HPDE6-E6E7 (cell line): ENCODE measurements around the gene GET3.

Experiments
- DNase-seq: peaks from one replicate; pipeline ENCODE4 v3.0.0; 2011; ENCODE audit warnings: missing footprints; ENCODE audit errors: extremely low spot score

The GET3 gene

DNA sequence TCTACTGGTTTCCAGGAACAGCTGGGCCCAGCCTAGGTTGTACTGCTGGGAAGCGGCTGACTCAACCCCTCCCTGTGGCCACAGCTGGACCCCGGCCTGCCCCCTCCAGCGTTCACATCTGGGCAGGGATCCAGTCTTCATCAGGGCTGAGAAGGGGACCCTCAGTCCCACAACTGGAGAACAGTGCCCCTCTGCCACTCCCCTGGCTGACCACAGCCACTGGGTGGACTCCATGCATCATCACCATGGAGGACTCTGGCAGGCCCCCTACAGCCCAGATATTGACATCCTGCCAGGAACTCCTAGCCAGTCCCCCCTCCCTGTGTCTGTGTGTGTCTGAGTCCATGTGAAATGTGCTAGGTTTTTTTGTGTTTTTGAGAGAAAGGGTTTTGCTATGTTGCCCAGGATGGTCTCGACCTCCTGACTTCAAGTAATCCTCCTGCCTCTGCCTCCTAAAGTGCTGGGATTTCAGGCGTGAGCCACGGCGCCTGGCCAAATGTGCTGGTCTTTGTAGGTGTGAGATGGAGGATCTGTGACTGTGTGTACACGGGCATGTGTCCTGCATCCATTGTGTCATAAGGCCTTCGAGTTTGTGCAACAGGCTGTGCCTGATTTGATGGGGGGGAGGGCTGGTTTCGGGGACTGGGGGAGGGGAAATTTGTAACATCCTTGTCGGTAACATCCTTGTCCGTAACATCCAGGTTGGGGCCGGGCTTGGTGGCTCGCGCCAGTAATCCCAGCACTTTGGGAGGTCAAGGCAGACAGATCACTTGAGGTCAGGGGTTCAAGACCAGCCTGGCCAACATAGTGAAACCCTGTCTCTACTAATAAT, 42.1 kb downstream of the GET3 start:
- DNase-seq = no peak

DNA sequence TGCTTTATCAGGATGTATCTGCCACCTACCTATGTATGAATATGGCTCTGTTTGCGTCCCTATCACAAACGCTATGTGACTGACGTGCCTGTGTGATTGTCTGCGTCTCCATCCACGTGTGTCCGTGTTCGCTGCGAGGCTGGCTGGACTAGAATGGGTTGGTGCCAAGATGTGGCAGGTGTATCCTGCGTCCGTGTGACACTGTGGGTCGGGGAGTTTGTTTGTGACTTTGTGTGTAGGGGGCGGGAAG, 44.8 kb downstream of the GET3 start:
- DNase-seq = no peak

DNA sequence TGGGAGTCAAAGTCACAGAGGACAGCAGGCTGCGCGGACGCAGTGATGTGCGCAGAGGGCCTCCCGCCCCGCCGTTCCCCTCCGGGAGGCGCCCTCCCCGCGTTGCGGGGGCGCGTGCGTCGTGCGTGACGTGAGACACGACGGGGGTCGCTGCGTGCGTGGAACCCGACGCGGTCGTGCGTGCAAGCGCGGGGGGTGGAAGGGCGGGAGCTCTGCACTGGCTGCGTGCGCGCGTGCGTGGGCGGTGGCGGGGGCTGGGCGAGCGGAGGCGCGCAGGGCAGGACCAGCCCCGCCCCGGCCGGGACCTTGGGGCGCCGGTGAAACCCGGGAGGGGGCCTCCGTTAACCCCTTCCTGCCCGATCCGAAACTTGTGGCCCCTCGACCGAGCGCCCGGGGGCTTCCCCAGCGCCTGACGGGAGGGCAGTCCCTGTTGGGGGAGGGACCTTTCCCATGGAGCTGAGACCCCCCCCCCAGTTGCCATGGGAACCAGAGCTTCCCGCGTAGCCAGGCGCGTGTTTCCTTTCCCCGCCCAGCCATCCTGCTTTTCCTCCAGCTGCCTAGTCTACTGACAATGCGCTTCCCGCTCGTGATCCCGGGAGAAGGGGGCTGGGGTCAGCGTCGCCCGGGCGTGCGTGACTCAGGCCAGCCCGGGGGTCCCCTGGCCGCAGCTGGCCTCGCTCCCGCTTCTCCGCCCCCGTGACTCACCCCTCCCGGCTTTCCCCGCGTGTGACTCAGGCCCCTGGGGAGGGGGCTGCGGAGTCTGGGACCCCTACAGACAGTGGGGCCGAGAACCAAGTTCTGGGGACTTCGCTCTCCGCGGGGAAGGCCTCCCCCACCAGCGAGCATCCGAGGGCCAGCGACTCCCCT, 45.4 kb downstream of the GET3 start:
- no peak for DNase-seq

- DNase-seq = no peak
Measured at GRCh38 chr19:12783291-12783848, 46.1 kb downstream of the GET3 start.

DNA sequence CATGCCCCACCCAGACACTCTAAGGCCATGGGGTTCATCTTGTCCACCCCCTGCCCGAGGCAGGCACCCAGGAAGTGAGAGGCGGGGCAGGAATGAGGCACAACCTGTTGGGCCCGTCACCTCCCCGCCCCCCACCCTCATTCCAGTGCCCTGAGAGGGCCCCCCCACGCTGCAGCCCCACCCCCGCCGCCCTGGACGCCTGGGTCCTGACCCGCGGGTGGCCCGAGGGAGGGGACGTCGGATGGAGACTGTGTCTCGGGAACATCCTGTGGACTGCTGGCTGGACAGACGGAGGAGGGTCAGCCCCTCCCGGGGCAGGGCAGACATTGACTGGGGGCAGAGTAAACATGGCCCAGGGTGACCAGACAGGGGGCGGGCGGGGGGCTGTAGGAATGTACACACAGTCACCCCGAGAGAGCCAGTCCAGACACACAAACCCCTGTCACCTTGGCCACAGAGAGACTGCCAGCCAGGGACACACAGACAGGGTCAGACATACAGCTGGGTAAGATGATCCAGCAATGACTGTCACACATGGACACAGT, 46.6 kb downstream of the GET3 start:
- DNase-seq = no peak

- no peak for DNase-seq
Measured at GRCh38 chr19:12784394-12784870, 47.1 kb downstream of the GET3 start.

DNA sequence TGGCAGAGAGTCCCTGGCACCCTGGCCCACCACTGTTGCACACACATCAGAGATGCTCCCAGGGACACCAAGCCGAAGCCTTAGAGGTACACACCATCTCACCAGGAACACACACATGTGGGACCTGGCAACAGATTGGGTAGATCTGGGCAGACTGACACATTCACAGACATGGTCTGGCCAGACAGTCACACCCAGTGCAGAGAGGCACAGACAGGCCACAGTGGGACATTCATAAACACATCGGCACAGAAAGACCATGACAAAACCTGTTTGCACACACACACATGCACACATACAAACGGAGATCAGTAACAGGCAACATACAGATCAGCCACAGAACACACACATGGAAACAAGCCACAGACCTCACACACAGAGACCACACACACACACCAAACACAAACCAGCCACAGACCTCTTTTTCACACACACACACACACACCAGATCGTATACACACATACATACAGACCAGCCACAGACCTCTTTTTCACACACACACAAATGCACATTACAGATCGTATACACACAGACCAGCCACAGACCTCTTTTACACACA, 47.7 kb downstream of the GET3 start:
- DNase-seq = no peak

GRCh38 chr19:12785431-12786031, 48.2 kb downstream of the GET3 start:
- DNase-seq = no peak

DNA sequence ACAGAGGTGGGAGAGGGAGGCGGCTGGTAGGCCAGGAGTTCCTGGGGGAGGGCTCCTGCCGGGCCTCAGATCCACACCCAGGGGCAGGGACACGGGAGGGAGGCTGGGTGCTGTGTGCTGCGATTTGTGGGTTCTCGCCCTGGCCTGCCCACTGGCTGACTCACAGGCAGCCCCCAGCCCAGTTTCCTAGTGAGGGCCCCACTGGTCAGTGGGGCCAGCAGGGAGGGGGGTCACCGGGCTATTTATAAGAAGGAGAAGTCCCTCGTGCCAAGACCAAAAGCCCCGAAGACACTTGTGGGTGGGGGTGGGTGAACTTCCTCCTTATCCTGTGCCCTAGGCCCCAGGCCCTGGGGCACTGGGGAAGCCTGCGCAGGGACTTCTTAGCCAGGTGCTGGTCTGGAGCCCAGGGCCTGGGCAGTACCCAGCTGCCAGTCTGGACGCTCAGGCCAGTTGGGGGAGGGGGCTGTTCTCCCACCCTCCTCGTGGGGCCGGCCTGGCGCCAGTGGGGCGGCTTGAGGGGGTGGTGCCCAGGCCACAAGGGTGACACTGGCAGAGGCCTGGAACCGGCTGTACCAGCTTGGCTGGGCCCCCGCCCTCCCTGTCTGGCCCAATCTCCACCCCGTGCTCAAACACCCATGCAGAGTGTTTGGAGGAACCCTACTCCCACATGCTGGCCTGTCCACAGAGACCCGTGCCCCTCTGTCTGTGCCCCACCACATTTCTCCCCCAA, 49.0 kb downstream of the GET3 start:
- DNase-seq = no peak

DNA sequence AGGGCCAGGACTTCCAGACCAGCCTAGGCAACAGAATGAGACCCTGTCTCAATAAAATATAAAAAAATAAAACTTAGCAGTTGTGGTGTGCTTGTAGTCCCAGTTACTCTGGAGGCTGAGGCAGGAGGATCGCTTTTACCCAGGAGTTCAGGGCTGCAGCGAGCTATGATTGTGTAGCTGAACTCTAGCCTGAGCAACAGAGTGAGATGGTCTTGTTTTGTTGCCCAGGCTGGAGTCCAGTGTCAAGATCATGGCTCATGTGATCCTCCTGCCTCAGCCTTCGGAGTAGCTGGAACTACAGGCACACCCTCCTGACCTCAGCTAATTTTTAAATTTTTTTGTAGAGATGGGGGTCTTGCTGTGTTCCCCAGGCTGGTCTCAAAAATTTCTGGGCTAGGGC, 49.7 kb downstream of the GET3 start:
- no peak for DNase-seq

- no peak for DNase-seq
Measured at GRCh38 chr19:12787458-12787857, 50.2 kb downstream of the GET3 start.

GRCh38 chr19:12788042-12788681, 50.9 kb downstream of the GET3 start:
- no peak for DNase-seq

DNA sequence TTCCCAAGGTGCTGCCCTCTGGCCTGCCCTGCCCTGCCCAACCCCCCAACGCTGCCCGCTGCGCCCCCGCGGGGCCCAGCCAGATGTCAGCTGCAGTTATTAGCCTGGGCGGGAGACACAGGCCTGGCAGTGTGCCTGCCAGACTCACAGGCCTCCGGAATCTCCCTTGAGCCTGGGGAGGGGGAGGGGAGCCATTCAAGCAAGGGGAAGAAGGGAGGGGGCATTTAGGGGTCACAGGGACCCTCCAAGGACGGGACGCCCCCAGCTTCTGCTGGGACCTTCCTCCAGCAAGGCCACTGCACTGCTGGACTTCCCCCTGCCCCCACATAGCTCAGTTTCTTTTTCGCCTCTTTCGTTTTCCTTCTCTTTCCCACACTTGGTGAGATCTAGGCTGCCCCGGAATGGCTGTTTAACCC, 51.4 kb downstream of the GET3 start:
- DNase-seq = no peak

DNA sequence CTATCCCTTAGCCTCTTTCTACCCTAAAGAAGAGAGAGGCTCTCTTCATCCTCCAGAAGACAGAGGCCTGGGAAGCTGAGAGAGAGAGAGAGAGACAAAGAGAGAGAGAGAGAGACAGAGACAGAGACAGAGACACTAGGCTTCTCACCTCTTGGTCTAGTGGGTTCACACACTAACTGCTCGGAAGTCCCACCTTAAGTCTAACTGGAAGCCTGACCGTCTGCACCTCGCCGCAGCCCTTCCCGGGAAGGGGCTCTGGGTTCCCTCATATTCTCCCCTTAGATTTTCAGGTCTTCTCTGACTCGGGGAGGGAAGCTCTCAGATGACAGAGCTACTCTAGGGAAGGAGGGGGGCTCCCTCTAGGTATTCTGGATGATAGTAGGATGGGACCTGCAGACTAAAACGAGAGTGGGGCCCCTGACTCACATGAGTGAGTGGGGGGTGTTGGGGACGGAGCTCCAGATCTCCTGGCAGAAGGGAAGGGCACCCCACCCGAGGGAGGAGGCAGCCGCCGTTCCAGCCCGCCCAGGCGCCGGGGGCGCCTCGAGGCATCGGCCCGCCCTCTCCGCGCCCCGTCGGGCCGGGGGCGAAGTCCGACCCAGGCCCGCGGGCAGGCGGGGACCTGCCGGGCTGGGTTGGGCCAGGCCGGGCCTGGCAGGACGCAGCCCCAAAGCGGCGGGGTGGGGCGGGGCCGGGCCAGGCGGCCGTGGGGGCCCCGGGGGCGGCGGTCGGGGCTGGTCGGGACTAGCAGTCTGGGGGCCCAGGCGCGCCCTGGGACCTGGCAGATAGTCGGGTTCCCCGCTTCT, 52.0 kb downstream of the GET3 start:
- DNase-seq = no peak

- DNase-seq = no peak
Measured at GRCh38 chr19:12789904-12790619, 52.8 kb downstream of the GET3 start.

GRCh38 chr19:12790628-12791344, 53.5 kb downstream of the GET3 start:
- no peak for DNase-seq

GRCh38 chr19:12791345-12792050, 54.2 kb downstream of the GET3 start, which contains the start of gene JUNB:
JUNB (plus strand) TSS chr19:12791486; CDS start chr19:12791772, 286 bp downstream.
- DNase-seq = no peak
